Ovary (tissue), 9 donors: Measurements from ENCODE around the gene TBX4. TPM values are rescaled to one million over a fixed set of nuclear protein-coding genes. Genes with fewer than 3 reads are reported as not detected.

ENCODE experiments used
- DNase-seq, 5 donors: peaks; one replicate each; pipeline ENCODE4 v3.0.0-alpha.2; 2019 to 2020
- H3K27ac ChIP-seq, 2 donors: fragments of 200-600 bp; one replicate each; pipeline versions ENCODE4 v1.5.1 to v1.8.0; 2019 to 2022
- H3K27me3 ChIP-seq: fragments of 200-600 bp; one replicate; pipeline ENCODE4 v1.8.0; 2022
- H3K36me3 ChIP-seq: fragments of 200-600 bp; sonication (generic); one replicate; pipeline ENCODE4 v1.5.1; 2019
- H3K4me1 ChIP-seq: one replicate; pipeline ENCODE4 v1.8.1; 2013; ENCODE audit warnings: mild to moderate bottlenecking, moderate library complexity; ENCODE audit not compliant: insufficient read depth
- H3K4me3 ChIP-seq: fragments of 200-600 bp; sonication (generic); one replicate; pipeline ENCODE4 v1.5.1; 2017
- H3K9me3 ChIP-seq, 2 donors: fragments of 200-600 bp in 1 of 2; sonication (generic) in 1 of 2; one replicate each; pipeline versions ENCODE4 v1.5.1 to v1.8.1; 2013 to 2019; ENCODE audit warnings: mild to moderate bottlenecking in 1 of 2, moderate library complexity in 1 of 2
- CTCF ChIP-seq, 3 donors: fragments of 450-650 bp in 2 of 3; fragments of 200-600 bp in 1 of 3; IDR thresholded peaks; one replicate each; pipeline versions ENCODE4 v1.5.1 to v1.8.0; 2016 to 2022; ENCODE audit warnings: antibody characterized with exemption in 3 of 3, mild to moderate bottlenecking in 1 of 3
- EP300 ChIP-seq: sonication (generic); formaldehyde crosslinking; IDR thresholded peaks from one replicate; pipeline ENCODE4 v1.6.1; 2017; ENCODE audit warnings: antibody characterized with exemption
- POLR2A ChIP-seq: fragments of 450-650 bp; IDR thresholded peaks from one replicate; pipeline ENCODE4 v1.6.1; 2017; ENCODE audit warnings: antibody characterized with exemption, mild to moderate bottlenecking, moderate library complexity
- WGBS, 3 donors: extraction: QIAGEN DNeasy Blood & Tissue Kit in 1 of 3; methylation state at CpG; one replicate each; pipeline versions ENCODE4 v1.1.5 to v1.1.7; 2013 to 2017; 5-methylcytosine and 5-hydroxymethylcytosine counted together
- intact Hi-C, 4 donors: fragments of 100-400 bp; cut with DNase I; formaldehyde crosslinking; loops; one replicate each; pipeline versions ENCODE4 v1.11.0 to v1.15.1; 2022 to 2023
- polyA plus RNA-seq, 2 donors: library from polyadenylated mRNA; stranded (reverse); fragments of 200-250 nt in 1 of 2; fragments of 350-450 nt in 1 of 2; fragmentation: Illumina TruSeq in 1 of 2; extraction: RNeasy Lipid Tissue Mini Kit (QIAGEN cat#74804) in 1 of 2; gene quantifications; one replicate each; pipeline ENCODE4 v1.2.3, GENCODE V29; 2013 to 2014
- total RNA-seq, 7 donors: library from RNA; depleted of rRNA in 2 of 7; stranded (reverse); fragments of >200 nt in 2 of 7; fragmentation: NEBNext Ultra II Directional in 3 of 7; extraction: Animal tissue kit (Norgen Biotek cat#: 25700) in 3 of 7; gene quantifications; one replicate each; pipeline versions ENCODE4 v1.1.0 to v1.2.4, GENCODE V29; 2016 to 2023
- donor health status: DM: no; HTN: no; CAD: no; lungs with moderate emphysema.
- donor health status: DM: no; HTN: no; CAD: no.
- donor health status: Bipolar disorder and iron deficiency.
- donor health status: DM: yes; HTN: yes; CAD: no.
- donor health status: DM: no; HTN: no; CAD: no.
- donor health status: DM: yes; HTN: yes; CAD: no.

The TBX4 gene
- total and polyA plus RNA-seq, 9 donors, result 0.18 TPM; not detected in 8

DNA sequence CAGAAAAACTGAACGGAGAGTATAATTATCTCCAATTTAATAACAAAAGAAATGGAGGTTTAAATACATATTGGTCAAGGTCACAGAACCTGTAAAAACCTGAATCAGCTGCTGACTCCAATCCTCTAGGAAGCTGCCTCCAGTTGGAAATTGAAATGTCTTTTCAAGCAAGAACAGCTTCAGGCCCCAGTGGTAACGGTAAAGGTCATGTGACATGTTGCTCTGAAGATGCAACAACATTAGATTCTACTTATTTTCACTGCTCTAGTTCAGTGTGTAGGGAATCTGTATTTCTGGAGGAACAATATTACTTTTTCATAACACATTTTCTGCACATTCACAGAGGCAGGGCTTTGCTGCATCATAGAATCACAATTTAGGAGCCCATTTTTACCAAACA lies 58.8 kb downstream of the TBX4 start:
- no peak for DNase-seq
- Histone ChIP-seq H3K9me3 (no peaks in the 10 kb centered on the region), H3K4me3 (no peak overlapping the region), H3K4me1 (no peaks in the 10 kb centered on the region), H3K27ac (no peak overlapping the region), H3K36me3 (no peaks in the 10 kb centered on the region), H3K27me3 (no peaks in the 10 kb centered on the region)
- intact Hi-C loops, result no loop called here
- WGBS, 3 donors, result 32 to 37% (median 35%) methylated on average over 2 of the region's 2 CpGs
- TF ChIP-seq EP300, result no peak
- no peak for TF ChIP-seq POLR2A
- no peak for TF ChIP-seq CTCF (IDR thresholded peaks at IDR 0.05)

- Histone ChIP-seq H3K27ac (no peak overlapping the region), H3K36me3 (no peaks in the 10 kb centered on the region), H3K4me1 (no peaks in the 10 kb centered on the region), H3K27me3 (no peaks in the 10 kb centered on the region), H3K4me3 (no peak overlapping the region), H3K9me3 (no peaks in the 10 kb centered on the region)
- no peak for DNase-seq
- 78 to 84% (median 80%) methylated on average over 4 of the region's 4 CpGs for WGBS, 3 donors
- intact Hi-C loops, result no loop called here
- no peak for TF ChIP-seq POLR2A
- TF ChIP-seq CTCF (IDR thresholded peaks at IDR 0.05), result no peak
- no peak for TF ChIP-seq EP300
These were observed 59.4 kb downstream of the TBX4 start for GRCh38 chr17:61511480-61512182.

DNA sequence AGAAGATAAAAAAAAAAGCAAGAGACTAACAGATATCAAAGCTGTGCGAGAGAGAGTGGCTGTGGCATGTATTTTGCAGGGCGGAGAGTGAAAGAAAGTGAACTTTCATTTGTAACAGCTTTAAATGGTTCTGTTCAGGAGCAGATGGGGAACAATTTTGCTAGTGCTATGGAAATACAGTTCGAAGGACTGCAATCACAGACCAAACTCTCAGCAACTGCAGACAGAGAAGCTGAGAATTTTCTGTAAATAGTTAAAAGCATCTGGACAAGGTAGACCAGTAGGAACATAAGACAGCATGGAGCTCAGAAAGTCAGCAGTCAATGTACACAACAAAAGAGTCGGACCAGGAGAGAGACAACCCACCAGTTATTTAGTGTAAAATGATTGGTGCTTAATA lies 62.3 kb downstream of the TBX4 start:
- intact Hi-C loops, result no loop called here
- TF ChIP-seq CTCF (IDR thresholded peaks at IDR 0.05), result no peak
- Histone ChIP-seq H3K4me3 (no peak overlapping the region), H3K4me1 (no peaks in the 10 kb centered on the region), H3K27ac (no peak overlapping the region), H3K9me3 (no peaks in the 10 kb centered on the region), H3K27me3 (no peaks in the 10 kb centered on the region), H3K36me3 (no peaks in the 10 kb centered on the region)
- 57 to 69% (median 58%) methylated on average over 4 of the region's 4 CpGs for WGBS, 3 donors
- no peak for DNase-seq

- Histone ChIP-seq H3K27ac (no peak overlapping the region), H3K4me3 (no peak overlapping the region), H3K36me3 (no peaks in the 10 kb centered on the region), H3K9me3 (no peaks in the 10 kb centered on the region), H3K4me1 (no peaks in the 10 kb centered on the region), H3K27me3 (no peaks in the 10 kb centered on the region)
- DNase-seq, result no peak
- no peak for TF ChIP-seq EP300
- no peak for TF ChIP-seq POLR2A
- no peak for TF ChIP-seq CTCF (IDR thresholded peaks at IDR 0.05)
- WGBS, 3 donors, result 77 to 79% (median 79%) methylated on average over 3 of the region's 3 CpGs
- intact Hi-C loops, result no loop called here
These were observed 65.0 kb downstream of the TBX4 start for GRCh38 chr17:61517265-61517664.
